Measurements from ENCODE around the gene ANO2. TPM values are rescaled to one million over a fixed set of nuclear protein-coding genes. Genes with fewer than 3 reads are reported as not detected.

Gene ANO2
- total and polyA plus RNA-seq, 2 donors (not counting 3 experiments of a cell fraction or from before 2014, with no cell fraction given): 15.4 to 65.0 TPM

DNA sequence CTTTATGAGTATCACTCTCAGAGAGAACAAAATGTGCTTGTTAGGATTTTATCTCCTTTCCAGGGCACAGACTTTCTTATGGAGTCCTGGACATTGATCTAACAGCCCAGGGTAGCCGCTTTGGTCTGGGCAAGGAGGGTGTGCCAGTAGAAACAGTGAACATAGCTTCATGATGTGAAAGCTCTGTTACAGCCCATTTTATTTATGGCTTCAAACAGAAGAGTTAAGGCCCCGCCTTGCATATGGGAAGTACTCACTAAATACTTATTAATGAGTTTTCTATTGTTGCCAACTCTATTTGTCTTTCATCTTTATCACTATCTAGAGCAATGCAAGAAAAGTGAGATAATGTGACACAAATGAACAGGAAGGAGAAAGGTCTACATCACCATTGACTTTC, 312.6 kb downstream of the ANO2 start:
- Histone ChIP-seq H3K9me1 (replicated peaks; ENCODE audit: control insufficient read depth, extremely low read depth, insufficient read depth, low read length) (no peaks in the 10 kb centered on the region), H4K20me1 (replicated peaks; ENCODE audit: control insufficient read depth, extremely low read depth, insufficient read depth, low read length) (no peaks in the 10 kb centered on the region), H3K4me1 (ENCODE audit: control insufficient read depth, extremely low read depth, insufficient read depth, low read length) (no peaks in the 10 kb centered on the region), H3K9me3 (replicated peaks; ENCODE audit: control insufficient read depth, insufficient read depth, low read length) (no peaks in the 10 kb centered on the region), H3K27me3 (ENCODE audit: control insufficient read depth in 2 of 2, insufficient read depth in 2 of 2, low read length in 2 of 2) (peaks cover 0 to 2% of the 10 kb centered on the region in 2 experiments), H3K4me2 (ENCODE audit: insufficient read depth, low read length) (no peak overlapping the region), H3K9ac (replicated peaks; ENCODE audit: extremely low read depth, insufficient read depth, low read length) (no peak overlapping the region), H3K79me2 (ENCODE audit: control insufficient read depth, insufficient read depth, low read length) (no peaks in the 10 kb centered on the region), H3K27ac (ENCODE audit: insufficient read depth, low read depth, low read length) (no peak overlapping the region), H2AFZ (ENCODE audit: low read depth, low read length) (no peak overlapping the region), H3K4me3 (replicated peaks in 1 of 3; ENCODE audit: insufficient read depth in 1 of 3, low read depth in 1 of 3, low read length in 3 of 3) (no peak overlapping the region), H3K36me3 (ENCODE audit: control insufficient read depth in 2 of 2, extremely low read depth in 1 of 2, insufficient read depth in 2 of 2, low read length in 2 of 2) (peaks cover 0 to 17% of the 10 kb centered on the region in 2 experiments)
- ChIA-PET CTCF (interaction anchor here (1.9 kb wide), 1 partner anchor 18 kb away, joined by 6 read pairs; no protein-coding TSS in a partner anchor), POLR2A (no interaction called here)
- FAIRE-seq (no peak), DNase-seq (ENCODE audit: low read depth, low spot score) (no peak)
- dilution Hi-C loops (cut with MboI; ENCODE audit: extremely low pct_ligation_motif_present, low sequenced_read_pairs) (no loop called here), intact Hi-C loops (cut with micrococcal nuclease) (no loop called here)
- TF ChIP-seq POLR2A (IDR thresholded peaks at IDR 0.05; ENCODE audit: low read depth, low read length) (no peak), POLR2AphosphoS5 (IDR thresholded peaks at IDR 0.05; ENCODE audit: insufficient read depth, low read depth, low read length) (no peak), MYC (IDR thresholded peaks at IDR 0.05; ENCODE audit: low read depth, low read length) (no peak), FOS (IDR thresholded peaks at IDR 0.05; ENCODE audit: borderline replicate concordance, insufficient read depth, low read length) (no peak), GATA2 (IDR thresholded peaks at IDR 0.05; ENCODE audit: insufficient read depth, insufficient read length, low read depth, low read length) (no peak), JUN (IDR thresholded peaks at IDR 0.05; ENCODE audit: borderline replicate concordance, insufficient read depth, insufficient read length, low read depth) (no peak), EZH2 (IDR thresholded peaks at IDR 0.05; ENCODE audit: borderline replicate concordance, low read depth, low read length, severe bottlenecking) (no peak)
- TF ChIP-seq, protein P1, sequence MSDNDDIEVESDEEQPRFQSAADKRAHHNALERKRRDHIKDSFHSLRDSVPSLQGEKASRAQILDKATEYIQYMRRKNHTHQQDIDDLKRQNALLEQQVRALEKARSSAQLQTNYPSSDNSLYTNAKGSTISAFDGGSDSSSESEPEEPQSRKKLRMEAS (IDR thresholded peaks at IDR 0.05; ENCODE audit: insufficient read depth, insufficient read length): no peak
- TF ChIP-seq, protein P2, sequence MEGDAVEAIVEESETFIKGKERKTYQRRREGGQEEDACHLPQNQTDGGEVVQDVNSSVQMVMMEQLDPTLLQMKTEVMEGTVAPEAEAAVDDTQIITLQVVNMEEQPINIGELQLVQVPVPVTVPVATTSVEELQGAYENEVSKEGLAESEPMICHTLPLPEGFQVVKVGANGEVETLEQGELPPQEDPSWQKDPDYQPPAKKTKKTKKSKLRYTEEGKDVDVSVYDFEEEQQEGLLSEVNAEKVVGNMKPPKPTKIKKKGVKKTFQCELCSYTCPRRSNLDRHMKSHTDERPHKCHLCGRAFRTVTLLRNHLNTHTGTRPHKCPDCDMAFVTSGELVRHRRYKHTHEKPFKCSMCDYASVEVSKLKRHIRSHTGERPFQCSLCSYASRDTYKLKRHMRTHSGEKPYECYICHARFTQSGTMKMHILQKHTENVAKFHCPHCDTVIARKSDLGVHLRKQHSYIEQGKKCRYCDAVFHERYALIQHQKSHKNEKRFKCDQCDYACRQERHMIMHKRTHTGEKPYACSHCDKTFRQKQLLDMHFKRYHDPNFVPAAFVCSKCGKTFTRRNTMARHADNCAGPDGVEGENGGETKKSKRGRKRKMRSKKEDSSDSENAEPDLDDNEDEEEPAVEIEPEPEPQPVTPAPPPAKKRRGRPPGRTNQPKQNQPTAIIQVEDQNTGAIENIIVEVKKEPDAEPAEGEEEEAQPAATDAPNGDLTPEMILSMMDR (IDR thresholded peaks at IDR 0.05; ENCODE audit: extremely low read depth in 1 of 2, insufficient read depth in 1 of 2, low read depth in 1 of 2, low read length in 2 of 2): no peak
- BruUV-seq (replicated peaks): no TSS peak
